GM21515 (cell line): ENCODE results near the gene TMEM140.
A peak's percentile ranks its signal among the peaks of the same experiment; 100 is the strongest.

Experiments
- ATAC-seq: cut with Tn5 transposase; IDR thresholded peaks from one replicate; pipeline ENCODE4 v1.9.1; 2021; ENCODE audit not compliant: unreplicated experiment

The TMEM140 gene

DNA sequence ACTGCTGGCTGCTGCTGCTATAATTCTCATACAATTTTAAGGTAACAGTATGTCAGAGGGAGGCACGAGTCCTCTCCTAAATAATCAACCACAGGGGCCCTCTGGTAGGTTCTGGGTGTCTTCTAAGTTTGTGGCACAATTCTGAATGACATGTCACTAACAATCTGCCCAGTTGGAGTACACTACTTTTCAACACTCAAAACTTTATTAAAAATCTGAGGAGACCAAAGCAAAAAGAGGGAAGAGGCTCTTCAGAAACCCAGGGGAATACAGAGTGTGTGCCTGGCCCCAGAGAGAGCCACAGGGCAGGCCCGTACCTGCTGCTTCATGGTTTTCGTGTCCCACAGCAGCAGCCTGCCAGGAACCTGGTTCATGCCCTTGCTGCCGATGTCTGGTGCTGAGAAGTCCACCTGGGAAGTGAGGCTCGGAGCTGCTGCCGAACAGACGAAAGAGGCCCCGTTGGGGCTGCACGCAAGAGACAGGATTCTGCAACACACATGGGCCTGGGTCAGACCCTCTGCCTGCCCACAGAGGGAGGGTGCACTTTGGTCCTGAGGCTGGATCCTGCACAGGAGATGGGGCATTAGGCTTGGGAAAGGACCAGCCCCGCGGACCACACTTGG lies 45.2 kb downstream of the TMEM140 start:
- ATAC-seq: no peak

DNA sequence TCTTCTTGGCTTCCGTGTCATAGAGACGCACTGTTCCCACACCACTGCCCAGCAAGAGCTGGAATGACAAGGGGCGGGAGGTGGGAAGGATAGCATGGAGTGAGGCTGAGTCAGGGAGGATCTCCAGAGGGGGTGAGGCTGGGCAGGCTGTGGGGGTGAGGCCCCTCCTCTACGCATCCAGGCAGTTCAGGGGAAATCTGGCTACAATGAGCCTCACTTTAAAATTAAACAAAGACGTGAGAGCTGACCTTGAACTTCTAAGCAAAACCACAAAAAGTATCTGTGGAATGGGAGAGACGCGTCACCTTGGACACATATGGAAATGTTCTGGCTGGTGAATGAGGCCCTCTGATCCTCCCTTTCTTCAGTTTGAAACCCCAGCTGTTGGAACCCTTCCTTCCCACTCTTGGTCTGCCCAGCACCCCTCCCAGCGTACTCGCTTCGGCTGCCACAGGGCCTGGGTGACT lies 45.8 kb downstream of the TMEM140 start:
- no peak for ATAC-seq

DNA sequence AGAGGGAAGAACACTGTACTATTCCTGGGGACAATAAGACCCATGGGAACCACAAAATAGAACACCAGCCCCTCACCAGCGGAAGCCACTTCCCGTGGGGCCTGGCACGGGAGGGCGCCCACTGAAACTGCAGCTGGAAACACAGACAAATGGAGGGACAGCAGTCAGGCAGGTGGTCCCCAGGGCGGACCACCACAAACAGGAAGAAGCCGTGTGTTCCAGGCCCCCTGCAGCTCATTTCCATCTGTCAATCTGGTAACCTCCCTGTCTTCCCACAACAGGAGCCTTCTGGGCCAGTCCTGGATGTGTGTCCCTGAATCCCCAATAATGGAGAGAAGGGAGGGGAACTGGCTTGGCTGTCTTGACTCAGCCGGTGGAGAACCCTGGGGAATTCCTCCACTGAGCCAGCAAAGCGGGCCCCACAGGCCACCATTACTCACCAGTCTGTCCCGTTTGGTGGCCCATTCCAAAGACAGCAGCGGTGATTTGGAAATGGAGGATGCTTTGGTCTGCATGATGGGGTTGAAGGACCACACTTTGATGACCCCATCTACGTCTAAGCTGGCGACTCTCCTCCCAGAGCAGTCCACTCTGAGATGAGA lies 46.7 kb downstream of the TMEM140 start:
- no peak for ATAC-seq

DNA sequence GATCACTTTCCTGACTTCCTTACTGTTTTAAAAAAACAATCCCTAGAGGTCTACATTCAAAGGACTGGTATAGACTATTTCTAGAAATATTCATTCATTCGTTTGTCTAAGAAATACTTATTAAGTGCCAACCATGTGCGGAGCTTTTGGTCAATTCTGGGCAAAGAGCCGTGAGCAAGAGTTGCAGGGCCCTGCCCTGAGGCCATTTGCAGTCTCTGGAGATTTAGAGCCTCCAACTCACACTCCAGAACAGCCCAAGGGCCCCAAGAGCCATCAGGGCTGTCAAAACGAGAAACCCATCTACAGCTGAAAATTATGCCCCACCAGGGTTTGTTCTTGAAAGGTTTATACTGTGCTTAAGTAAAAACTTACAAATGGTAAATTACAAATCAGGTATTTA lies 47.3 kb downstream of the TMEM140 start:
- ATAC-seq: no peak

DNA sequence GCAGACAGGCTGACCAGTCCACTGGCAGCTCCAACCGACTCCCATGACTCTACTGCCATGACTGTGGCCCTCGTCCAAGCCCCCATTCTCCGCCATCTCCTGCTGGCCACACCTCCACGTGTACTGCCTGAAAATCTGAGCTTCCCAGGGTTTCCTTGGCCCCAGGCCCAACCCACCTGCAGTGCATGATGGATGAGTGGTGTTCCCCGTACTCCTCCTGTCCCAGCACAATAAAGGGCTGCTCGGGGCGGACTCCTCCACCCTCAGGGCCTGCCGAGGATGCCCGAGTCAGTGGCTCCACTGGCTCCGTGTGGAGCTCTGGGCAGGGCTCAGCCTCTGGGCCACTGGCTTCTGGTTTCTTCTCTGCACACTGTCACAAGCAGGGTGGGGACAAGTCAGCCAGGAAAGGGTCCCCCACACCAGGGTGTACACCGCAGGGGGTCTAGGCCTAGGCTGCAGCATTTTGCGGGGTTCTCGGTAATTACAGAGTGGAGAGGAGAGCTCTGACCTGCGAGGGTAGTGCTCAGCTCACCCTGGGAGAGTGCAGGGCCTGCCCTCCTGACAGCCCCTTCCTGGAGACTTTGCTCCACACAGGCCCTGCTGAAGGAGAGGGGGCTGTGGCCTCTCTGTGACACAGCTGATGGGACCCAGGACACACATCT lies 48.2 kb downstream of the TMEM140 start:
- no peak for ATAC-seq

DNA sequence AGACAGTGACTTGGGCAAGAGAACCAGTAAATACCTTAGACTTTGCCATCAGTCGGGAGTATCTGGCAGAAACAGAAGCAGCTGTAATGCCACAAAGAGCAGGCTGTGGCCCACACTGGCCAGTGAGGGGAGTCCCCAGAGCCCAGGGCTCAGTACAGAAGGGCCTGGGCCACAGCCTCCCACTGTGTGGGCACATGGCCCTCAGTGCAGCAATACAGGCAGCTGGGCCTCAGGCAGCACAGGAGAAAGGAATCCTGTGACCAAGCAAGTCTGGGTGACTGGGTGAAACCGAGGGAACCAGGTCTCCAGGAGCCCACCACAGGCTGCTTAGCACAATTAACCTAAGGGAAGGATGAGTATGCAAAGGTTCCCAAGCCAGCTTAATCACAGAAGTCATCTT lies 49.5 kb downstream of the TMEM140 start:
- no peak for ATAC-seq

DNA sequence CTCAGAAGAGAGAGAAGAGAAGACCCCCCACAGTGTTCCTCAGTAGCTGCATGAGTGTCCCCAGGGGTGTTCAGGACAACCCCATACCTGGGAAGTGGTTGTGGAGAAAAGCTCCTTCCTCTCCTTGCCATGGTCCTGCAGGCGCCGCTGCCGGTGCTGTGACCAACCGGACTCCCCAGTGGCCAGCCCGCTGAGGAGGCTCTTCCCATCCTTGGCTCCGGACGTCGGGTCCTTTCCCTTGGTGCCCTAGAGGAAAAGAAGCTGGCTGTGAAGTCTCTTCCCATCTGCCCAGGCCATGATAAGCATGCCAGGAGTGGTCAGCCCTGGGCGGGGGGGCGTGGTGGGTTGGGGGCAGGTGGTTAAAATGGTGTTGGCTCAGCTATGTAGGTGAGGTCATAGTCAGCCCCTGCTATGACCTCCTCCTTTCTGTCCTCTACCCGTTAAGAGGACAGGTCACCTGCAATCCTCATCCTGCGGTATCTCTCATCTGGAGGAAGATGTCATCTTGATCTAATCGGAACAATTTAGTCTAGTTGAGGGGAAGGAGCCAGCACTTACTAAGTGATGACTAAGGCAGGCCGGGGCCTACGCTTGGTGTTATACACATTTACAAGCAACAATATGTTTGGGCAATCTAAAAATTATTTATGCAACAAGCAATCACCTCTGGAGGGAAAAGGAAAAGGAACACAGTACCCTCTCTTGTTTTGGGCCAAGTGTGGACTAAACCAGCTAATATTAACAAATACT lies 50.2 kb downstream of the TMEM140 start:
- no peak for ATAC-seq

DNA sequence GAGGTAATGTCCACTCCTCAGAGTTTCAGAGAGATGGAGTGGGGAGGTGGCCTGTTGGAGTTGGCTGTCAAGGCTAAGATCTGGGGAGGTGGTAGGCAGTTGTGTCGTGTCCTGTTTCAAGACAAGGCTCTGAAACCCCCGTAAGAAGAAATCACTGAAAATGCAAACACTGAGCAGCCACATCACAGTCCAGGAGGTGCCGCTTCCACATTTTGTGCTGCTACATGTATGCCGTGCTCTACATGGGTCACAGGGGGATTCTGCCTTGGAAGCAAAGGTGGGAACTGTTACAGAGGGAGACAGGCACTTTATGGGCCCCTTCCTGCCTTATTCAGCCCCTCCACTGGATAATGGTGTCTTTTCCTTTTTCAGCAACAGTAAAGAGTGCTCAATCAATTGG lies 51.6 kb downstream of the TMEM140 start:
- no peak for ATAC-seq

DNA sequence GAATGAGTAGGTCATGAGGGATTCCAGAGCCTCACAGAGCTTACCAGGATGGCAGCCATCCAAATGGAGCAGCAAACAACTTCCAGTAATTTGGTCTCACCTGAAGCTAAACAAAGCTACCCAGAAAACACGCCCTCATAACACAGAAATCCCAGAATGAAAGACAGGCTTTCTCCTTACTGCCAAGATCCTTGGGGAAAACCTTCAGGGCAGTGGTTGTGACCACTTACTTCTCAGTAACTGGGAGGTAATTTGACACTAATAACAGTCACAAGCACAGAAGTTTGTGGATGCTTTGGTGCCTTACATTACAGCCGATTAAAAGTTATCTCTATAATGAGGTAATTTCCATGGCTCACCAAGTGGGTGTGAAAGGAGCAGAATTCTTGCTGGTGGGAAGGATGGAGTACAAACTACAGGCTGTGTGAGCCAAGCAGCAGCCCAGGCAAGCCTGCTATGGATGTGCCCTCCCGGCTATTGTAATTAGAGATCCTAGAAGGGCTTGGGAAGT lies 53.0 kb downstream of the TMEM140 start:
- ATAC-seq: no peak

DNA sequence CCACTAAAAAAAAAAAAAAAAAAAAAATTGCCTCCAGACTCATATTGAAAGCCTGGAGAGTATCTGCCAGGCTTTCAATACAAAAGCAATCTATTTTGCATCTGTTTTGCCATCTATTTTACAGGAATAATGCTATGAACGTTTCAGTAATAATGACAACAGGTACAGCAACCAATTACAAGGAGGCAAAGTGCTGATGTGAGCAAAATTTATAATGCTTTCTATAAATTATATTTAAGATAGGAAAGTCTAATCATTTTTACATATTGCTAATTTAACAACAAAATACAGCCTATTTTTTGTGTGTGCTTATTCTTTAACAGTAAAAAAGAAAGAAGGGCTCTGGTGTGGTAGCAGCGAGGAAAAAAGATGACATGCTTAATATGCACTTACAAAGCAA lies 53.5 kb downstream of the TMEM140 start:
- ATAC-seq: no peak

DNA sequence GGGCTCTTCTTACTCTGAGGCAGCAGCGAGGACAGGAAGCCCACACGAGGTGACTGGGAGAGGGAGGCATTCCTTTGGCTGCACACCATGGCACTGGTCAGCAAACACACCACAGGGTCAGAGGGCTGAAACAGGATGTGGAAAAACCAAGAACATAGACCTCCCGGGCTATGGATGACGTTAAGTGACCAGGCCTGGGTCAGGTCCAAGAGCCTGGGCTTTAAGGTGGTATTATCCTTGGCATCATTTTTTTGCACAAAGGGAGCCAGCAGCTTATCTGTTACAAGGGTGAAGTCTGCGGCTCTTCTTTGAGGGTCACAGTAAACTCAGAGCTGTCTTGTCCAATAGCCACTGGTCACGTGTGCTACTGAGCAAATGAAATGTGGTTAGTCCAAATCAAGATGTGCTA lies 56.5 kb downstream of the TMEM140 start:
- no peak for ATAC-seq

DNA sequence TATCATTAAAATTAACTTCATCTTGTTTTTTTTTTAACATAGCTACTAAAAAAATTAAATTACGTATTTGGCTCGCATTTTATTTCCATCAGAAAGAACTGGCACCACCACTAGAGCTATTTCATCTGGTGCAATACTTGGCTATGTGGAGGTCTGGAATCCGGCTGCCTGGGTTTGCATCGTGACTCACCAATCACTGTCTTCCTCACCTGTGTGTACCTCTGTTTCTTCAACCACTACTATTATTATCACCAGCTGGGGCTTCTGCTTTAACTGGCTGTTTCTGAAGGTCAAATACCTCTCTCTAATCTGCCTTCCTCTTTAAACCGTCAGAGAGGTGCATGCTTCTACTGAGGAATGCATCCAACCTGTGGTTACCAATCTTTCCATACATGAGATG lies 57.0 kb downstream of the TMEM140 start:
- no peak for ATAC-seq

DNA sequence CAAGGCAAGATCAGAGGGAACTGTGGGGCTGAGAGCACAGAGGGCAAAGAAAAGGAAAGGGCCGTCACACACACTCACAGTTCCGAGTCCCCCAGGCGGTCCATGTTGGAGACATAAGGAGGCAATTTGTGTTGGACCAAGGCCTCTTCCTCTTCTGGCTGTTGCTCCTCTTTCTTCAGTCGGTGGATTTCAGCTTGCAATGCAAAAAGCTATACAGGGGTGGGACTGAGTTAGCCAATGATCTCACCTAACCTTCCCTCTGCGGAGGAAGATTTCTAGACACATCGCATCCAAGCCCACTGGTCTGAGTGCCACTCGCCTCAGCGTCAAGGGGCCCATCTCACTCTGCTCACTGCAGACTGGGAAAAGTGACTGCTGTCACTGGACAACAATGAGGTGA lies 58.0 kb downstream of the TMEM140 start:
- no peak for ATAC-seq

DNA sequence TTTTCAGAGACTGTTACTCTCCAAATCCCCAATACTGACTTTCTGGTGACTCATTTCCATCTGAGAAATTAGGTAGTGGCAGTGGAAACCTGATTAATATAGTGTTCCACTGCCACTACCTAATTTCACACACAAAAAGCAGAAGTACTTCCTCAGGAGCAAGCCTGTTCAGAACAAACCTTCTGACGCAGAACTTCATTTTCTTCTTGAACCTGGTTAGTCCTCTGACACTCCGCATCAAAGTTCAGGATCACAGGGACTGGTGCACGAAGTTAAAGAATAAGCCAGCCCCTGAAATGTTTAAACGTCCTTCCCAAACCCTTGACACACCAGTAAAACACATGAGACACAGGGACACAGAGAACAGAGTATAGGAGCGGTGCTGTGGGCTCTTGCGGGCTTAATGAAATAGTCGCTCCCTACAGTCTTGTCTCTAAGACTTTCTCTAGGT lies 59.1 kb downstream of the TMEM140 start:
- ATAC-seq: no peak

DNA sequence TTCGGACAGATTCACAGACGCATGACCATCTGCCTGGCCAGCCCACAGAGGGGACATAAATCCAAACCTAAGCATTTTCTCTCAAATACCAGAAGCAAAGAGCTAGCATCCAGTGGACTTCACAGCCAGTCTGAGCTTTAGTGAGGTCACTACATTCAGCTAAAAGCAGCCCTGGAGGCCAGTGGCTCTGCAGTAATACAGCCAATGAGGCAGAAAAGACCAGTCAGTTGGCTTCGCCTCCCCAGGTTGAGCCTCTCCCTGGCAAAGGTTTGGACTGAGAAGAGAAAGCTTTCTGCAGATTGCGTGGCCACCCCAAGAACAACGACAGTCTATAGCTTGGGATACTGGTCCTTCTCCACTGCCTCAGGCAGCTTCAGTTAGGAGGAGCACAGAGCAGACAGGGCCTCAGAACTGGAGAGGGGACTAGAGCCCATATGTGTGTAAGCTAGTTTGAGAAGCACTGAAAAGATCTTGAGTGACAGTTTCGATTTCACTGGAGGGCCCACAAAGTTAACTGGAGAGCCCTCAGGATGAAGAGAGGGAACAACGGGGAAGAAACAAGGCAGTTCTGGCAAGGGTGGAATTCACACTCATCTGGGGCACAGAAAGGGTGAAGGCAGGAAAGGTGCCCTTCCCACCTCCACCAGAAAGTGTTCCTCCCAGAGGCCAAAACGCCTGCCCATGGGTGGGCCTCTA lies 59.7 kb downstream of the TMEM140 start:
- ATAC-seq: no peak

DNA sequence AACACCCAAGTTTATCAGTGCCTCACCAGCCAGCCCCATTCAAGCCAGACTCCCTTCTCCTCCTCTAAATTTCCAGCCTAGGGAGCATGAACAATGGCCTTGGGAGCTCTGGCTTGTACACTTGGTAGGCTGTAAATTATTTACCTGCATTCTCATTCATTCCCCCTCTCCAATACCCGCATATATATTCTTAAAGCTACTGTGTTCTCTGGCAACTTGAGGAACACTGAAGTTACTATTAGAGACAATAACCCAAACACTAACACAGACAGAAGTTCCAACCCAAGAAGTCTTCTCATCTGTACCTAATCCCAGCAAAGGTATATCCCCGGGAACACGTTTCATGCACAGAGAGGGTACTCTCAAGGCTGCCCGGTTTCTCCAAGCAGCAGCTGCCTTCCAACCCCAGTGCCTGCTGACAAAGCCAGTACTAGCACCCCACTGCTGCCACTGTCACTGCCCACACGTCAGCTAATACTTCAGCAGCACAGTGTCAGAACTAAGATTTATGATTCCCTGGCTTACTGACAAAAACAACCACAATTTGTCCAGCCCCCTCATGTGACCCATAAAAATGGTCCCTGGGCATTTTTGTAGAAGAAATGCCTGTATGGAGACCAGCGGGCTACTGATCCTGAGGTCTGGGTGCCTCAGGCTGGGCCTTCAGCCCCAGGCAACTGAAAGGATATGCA lies 60.4 kb downstream of the TMEM140 start:
- ATAC-seq: no peak

DNA sequence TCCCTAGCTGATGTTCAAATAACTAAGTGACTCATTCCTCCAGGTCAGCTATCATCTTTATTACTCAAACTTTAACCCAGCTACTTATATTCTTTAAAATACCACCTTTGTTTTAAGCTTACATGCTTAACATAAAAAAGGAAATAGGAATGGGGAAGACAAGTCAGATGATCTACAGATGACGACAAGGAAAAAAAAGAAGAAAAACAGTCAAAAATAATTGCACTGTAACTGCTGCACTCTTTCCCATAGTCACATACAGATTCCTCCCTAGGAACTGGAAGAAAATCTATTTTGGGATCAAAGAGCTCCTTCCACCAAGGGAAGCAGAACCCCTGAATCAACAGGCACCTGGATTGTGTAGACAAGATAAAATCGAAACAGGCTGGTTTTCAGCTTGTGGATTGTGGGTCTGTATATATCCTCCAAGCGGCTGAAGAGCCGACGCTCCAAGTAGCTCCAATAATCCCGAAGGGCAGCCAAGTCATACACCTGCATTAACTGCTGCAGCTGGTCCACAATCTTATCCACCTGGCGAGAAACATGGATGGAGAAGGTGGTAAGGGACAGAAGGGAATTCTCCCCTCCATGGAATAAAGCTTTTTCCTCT lies 61.5 kb downstream of the TMEM140 start:
- no peak for ATAC-seq

DNA sequence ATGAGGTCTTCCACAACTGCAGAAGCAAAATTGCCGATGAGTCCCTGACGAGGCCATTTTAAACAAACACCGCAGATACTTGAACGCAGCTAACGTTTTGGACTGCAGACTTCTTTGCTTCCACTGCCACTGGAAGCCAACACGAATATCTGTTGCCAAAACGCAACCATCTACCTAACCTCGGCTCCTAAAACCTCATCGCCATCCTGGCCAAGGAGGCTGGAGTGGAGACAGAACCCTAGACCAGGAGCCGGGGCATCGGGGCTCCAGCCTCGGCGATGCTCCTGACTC lies 63.0 kb downstream of the TMEM140 start:
- no peak for ATAC-seq

DNA sequence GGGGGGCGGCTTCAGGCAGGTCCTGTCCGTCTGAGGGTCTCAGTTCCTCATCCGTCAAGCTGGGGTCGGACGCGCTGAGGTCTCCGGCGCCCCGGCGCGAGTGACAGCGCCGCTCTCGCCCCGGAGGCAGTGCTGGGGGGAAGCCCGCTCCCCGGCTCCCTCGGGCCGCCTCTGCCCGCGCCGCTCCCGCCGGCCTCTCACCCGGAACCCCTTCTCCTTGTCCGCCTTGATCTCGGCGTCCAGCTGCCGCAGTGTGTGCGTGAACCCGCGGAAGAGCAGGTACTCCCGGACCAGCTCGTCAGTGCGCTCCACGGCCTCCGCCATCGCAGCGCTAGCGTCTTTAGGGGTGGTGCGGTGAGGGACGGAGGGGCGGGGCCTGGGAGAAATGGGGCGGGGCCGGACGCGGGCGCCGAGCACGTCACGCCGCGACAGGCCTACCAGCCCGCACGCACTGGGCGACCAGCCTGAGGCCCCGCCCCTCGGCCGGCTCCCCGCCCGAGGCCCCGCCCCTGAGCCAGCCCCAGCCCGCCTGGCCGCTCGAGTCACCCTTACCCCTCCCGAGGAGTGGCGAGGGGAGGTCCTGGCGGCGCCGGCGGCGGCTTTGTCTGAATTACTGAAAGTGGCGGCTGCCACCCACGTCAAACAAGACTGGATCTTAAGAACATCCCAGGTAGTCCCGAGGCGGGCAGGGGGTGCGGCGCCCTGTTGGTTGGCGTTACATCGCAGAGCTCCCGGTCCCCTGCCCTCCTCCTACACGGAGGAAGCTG lies 63.5 kb downstream of the TMEM140 start, which contains the start of gene WDR91:
Gene WDR91, minus strand, starts transcription at position 348 of the 767 bp plus-strand sequence. Its CDS starts 24 bp downstream, at position 324.
- peak; percentile 84 for ATAC-seq
